GM12873 (cell line): ENCODE measurements around the gene IRF8.

Experiments used
- TF ChIP-seq, protein P1 (sequence below): IDR thresholded peaks from 2 replicates; pipeline ENCODE4 v1.5.1; 2012; ENCODE audit warnings: low read depth, mild to moderate bottlenecking, moderate library complexity, low read length, control low read depth; ENCODE audit not compliant: insufficient read depth; ENCODE audit errors: missing control alignments

The IRF8 gene

DNA sequence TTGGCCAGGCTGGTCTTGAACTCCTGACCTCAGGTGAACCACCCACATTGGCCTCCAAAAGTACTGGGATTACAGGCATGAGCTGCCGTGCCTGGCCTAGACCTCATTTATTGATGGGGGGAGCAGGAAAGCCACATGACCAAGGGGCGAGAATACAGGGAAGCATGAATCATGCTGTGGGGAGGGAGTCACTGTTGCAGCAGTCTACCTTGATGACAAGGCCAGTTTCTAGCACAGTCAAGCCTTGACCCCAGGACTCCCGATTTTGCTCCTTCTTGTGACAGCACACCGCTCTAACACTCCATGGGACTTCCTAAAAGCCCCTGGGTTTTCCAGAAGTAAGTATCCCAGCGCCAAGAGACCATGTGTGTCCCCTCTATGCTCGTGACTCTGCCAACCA, 42.9 kb upstream of the IRF8 start:
- TF ChIP-seq, protein P1, sequence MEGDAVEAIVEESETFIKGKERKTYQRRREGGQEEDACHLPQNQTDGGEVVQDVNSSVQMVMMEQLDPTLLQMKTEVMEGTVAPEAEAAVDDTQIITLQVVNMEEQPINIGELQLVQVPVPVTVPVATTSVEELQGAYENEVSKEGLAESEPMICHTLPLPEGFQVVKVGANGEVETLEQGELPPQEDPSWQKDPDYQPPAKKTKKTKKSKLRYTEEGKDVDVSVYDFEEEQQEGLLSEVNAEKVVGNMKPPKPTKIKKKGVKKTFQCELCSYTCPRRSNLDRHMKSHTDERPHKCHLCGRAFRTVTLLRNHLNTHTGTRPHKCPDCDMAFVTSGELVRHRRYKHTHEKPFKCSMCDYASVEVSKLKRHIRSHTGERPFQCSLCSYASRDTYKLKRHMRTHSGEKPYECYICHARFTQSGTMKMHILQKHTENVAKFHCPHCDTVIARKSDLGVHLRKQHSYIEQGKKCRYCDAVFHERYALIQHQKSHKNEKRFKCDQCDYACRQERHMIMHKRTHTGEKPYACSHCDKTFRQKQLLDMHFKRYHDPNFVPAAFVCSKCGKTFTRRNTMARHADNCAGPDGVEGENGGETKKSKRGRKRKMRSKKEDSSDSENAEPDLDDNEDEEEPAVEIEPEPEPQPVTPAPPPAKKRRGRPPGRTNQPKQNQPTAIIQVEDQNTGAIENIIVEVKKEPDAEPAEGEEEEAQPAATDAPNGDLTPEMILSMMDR: no peak

DNA sequence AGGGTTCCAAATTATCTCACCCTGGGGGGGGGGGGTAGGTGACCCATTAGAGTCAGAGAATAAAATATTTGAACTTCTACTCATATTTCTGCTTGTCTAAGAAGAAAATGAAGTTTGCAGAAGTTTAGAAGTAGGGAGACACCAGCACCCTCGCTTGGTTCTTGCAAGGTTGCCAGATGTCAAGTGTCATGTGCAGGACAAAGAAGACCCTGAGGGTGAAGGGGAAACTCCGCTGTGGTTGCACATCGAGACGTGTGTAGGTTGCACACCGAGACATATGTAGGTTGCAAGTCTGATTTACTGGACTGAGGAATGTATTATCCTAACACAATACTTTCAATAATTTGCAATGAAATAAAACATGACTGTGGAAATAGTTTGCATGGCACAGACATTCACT, 42.4 kb upstream of the IRF8 start:
- TF ChIP-seq, protein P1: no peak

- TF ChIP-seq, protein P1: no peak
Measured at GRCh38 chr16:85857406-85857805, 41.6 kb upstream of the IRF8 start.

DNA sequence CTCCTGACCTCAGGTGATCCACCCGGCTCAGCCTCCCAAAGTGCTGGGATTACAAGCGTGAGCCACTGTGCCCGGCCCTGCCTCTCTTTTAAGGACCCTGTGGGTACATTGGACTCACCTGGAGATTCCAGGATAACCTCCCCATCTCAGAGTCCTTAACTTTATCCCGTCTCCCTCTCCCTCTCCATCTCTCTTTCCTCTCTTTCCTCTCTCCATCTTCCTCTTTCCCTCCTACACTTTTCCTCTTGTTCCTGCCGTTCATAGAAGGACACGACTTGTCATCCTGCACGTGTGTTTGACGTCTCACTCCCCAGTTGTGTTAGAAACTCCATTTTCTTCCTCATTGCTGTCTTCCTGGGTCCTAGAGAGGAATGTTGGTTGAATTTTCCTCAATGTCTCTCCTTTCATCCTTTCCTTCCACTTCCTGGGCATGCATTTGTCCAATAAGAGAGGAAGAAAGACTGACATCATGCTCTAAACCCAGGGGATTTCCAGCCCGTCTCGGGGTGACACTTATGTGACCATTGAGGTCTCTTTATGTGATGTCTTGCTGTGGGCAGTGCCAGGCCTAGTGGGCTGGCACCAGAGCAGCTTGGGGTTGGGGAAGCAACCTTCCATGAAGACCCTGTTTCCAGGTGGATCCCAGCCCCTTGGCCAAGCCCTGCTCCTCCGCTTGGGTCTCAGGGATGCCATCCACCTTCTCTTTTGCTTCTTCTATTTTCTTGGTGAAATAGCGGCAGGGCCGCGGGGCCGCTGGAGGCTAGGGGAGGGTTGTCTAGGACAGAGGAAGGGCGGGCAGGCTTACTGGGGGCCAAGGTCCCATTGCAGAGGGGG, 39.8 kb upstream of the IRF8 start:
- TF ChIP-seq, protein P1: no peak

DNA sequence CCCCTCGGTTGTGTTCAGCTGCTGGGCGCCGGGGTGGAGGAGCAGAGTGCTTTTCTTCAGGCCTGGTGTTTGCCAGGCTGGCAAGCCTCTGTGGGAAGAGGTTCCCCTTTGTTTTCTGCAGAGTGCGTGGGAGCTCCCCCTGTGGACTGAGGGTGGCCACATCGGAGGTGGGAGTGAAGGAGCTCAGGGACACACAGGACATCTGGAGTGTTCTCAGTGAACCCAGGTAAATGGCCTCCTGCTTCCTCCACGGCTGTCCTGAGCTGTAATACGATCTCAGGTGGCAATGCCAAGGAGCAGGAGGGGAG, 39.2 kb upstream of the IRF8 start:
- TF ChIP-seq, protein P1: no peak

DNA sequence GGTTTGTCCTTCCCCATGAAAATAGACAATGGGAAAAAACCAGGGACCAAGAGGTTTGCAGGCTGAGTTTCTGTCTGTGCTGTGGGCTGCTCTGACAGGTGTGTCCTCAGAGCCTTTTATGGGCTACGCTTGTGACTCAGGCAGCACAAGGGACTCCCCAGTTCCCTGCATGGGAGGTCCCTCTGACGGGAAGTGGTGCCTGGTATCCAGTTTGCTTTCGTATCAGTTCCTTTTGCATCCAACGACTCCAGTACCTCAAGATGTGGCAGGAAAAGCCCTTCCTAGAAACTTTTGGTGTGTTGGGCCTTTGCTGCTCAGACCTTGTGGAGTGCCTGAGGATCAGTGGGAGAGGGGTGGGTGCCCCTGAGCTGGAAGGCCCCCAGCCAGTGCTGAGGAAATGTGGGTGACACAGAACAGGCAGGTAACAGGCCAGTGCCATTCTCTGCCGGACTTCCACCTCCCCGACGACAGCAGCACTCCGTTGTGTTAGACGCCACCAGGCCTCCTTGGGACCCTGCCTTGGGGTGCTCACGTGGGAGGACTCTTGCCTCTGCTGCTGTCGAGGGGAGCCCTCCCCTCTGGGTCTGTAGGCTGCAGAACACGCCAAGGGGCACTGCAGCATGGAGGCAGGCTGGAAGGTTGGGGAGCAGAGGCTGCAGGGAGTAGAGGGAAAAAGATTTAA, 38.4 kb upstream of the IRF8 start:
- TF ChIP-seq, protein P1: no peak

DNA sequence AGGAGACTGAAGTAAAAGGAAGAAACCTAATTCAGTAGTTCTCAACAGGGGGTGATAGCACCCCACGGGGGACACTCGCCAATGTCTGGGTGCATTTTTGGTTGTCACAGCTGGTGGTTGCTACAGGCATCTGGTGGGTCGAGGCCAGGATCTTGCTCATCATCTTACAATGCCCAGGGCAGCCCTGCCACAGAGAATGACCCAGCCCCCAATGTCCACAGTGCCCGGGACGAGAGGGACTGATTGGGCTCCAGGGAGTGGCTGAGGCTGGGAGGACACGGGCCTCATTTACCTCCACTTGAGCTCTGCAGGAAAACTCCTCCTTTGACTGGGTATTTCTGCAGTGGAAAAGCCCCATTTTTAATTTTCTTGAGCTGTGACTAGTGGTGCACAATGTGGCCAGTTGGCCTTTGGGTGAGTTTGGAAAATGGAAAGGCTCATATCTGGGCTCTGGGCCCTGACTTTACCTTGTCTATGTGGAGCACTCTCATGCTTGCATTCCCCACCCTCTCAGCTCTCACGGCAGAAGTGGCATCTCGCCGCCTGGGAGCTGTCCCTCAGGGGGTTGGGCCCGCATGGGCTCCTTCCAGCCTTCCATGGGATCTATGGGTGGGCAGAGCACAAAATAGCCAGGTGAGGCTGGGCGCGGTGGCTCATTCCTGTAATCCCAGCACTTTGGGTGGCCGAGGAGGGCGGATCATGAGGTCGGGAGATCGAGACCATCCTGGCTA, 37.7 kb upstream of the IRF8 start:
- TF ChIP-seq, protein P1: no peak
